ENCODE measurements around the gene CHTF8. TPM values are rescaled to one million over a fixed set of nuclear protein-coding genes. Genes with fewer than 3 reads are reported as not detected.

The CHTF8 gene
- total RNA-seq, 1 experiment from 2014 or later = 119 TPM

GRCh38 chr16:69115837-69116236, 16.6 kb downstream of the CHTF8 start:
- peaks cover 17% of the 10 kb centered on the region for H3K36me3 ChIP-seq (ENCODE audit: control insufficient read depth, insufficient read depth, low read length)
- no peaks in the 10 kb centered on the region for H3K9me3 ChIP-seq
- H3K4me3 ChIP-seq (ENCODE audit: low read depth, low read length) = no peak overlapping the region
- TF ChIP-seq, protein P1, sequence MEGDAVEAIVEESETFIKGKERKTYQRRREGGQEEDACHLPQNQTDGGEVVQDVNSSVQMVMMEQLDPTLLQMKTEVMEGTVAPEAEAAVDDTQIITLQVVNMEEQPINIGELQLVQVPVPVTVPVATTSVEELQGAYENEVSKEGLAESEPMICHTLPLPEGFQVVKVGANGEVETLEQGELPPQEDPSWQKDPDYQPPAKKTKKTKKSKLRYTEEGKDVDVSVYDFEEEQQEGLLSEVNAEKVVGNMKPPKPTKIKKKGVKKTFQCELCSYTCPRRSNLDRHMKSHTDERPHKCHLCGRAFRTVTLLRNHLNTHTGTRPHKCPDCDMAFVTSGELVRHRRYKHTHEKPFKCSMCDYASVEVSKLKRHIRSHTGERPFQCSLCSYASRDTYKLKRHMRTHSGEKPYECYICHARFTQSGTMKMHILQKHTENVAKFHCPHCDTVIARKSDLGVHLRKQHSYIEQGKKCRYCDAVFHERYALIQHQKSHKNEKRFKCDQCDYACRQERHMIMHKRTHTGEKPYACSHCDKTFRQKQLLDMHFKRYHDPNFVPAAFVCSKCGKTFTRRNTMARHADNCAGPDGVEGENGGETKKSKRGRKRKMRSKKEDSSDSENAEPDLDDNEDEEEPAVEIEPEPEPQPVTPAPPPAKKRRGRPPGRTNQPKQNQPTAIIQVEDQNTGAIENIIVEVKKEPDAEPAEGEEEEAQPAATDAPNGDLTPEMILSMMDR (IDR thresholded peaks at IDR 0.05; ENCODE audit: insufficient read depth in 1 of 2, low read depth in 1 of 2, low read length in 1 of 2, severe bottlenecking in 1 of 2, unreplicated experiment in 1 of 2) = no peak
- intact Hi-C loops (cut with micrococcal nuclease; ENCODE audit: unreplicated experiment) = no loop called here
- no peaks in the 10 kb centered on the region for H3K9me3 Mint-ChIP-seq (ENCODE audit: unreplicated experiment)
- POLR2A ChIA-PET = no interaction called here
- H3K36me3 Mint-ChIP-seq (ENCODE audit: insufficient read depth, unreplicated experiment) = peaks cover 36% of the 10 kb centered on the region
- BruUV-seq (replicated peaks) = no TSS peak
- CTCF ChIA-PET = interaction anchor here (1.0 to 2.0 kb wide), 2 partner anchors 10 to 132 kb away, joined by 4 to 5 read pairs; partner anchors contain the start of gene HAS3
- H3K4me1 Mint-ChIP-seq (ENCODE audit: low read depth, unreplicated experiment) = no peaks in the 10 kb centered on the region
- no peaks in the 10 kb centered on the region for H3K27me3 Mint-ChIP-seq (ENCODE audit: insufficient read depth, unreplicated experiment)
- H3K4me3 Mint-ChIP-seq (ENCODE audit: unreplicated experiment) = no peak overlapping the region
- H3K27me3 ChIP-seq (replicated peaks; ENCODE audit: control insufficient read depth, insufficient read depth, low read length) = no peaks in the 10 kb centered on the region
- H3K4me1 ChIP-seq = no peaks in the 10 kb centered on the region
- no peak overlapping the region for H3K27ac Mint-ChIP-seq (ENCODE audit: unreplicated experiment)
- DNase-seq = no peak

DNA sequence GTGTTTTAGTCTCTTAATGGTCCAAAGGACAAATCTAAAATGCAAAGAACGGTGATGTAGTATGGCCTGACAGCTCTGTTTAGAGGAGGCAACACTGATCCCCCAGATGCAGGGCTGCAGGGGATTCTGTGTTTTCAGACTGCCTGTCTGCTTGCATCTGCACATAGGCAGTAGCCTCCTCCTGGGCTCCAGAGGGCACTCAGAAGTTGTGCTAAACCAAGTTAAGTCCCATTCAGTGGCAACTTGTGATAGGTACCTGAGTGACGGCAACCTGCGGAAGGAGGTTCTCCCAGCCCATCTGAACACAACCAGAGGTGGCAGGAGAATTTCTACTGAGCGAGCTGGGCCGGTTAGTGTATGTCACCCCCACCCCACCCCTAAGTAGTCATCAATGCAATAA, 17.0 kb downstream of the CHTF8 start:
- Histone ChIP-seq H3K4me3 (ENCODE audit: low read depth, low read length) (no peak overlapping the region), H3K27me3 (replicated peaks; ENCODE audit: control insufficient read depth, insufficient read depth, low read length) (no peaks in the 10 kb centered on the region), H3K36me3 (ENCODE audit: control insufficient read depth, insufficient read depth, low read length) (peaks cover 14% of the 10 kb centered on the region), H3K4me1 (no peaks in the 10 kb centered on the region), H3K9me3 (no peaks in the 10 kb centered on the region)
- no peaks in the 10 kb centered on the region for H3K4me1 Mint-ChIP-seq (ENCODE audit: low read depth, unreplicated experiment)
- H3K36me3 Mint-ChIP-seq (ENCODE audit: insufficient read depth, unreplicated experiment) = peaks cover 32% of the 10 kb centered on the region
- DNase-seq = no peak
- CTCF ChIA-PET = interaction anchor here (0.6 to 2.0 kb wide), 3 partner anchors 10 to 375 kb away, joined by 4 to 15 read pairs (median 5); partner anchors contain the start of gene HAS3
- H3K27ac Mint-ChIP-seq (ENCODE audit: unreplicated experiment) = no peak overlapping the region
- TF ChIP-seq, protein P1 (IDR thresholded peaks at IDR 0.05; ENCODE audit: insufficient read depth in 1 of 2, low read depth in 1 of 2, low read length in 1 of 2, severe bottlenecking in 1 of 2, unreplicated experiment in 1 of 2) = no peak
- no peaks in the 10 kb centered on the region for H3K27me3 Mint-ChIP-seq (ENCODE audit: insufficient read depth, unreplicated experiment)
- POLR2A ChIA-PET = no interaction called here
- no TSS peak for BruUV-seq (replicated peaks)
- no peak overlapping the region for H3K4me3 Mint-ChIP-seq (ENCODE audit: unreplicated experiment)
- intact Hi-C loops (cut with micrococcal nuclease; ENCODE audit: unreplicated experiment) = no loop called here
- no peaks in the 10 kb centered on the region for H3K9me3 Mint-ChIP-seq (ENCODE audit: unreplicated experiment)

GRCh38 chr16:69114976-69115355, 17.4 kb downstream of the CHTF8 start:
- DNase-seq = no peak
- H3K36me3 ChIP-seq (ENCODE audit: control insufficient read depth, insufficient read depth, low read length) = peaks cover 14% of the 10 kb centered on the region
- Mint-ChIP-seq H3K27ac (ENCODE audit: unreplicated experiment) (no peak overlapping the region), H3K36me3 (ENCODE audit: insufficient read depth, unreplicated experiment) (peaks cover 28% of the 10 kb centered on the region), H3K4me3 (ENCODE audit: unreplicated experiment) (no peak overlapping the region), H3K9me3 (ENCODE audit: unreplicated experiment) (no peaks in the 10 kb centered on the region), H3K4me1 (ENCODE audit: low read depth, unreplicated experiment) (no peaks in the 10 kb centered on the region), H3K27me3 (ENCODE audit: insufficient read depth, unreplicated experiment) (no peaks in the 10 kb centered on the region)
- no peaks in the 10 kb centered on the region for H3K27me3 ChIP-seq (replicated peaks; ENCODE audit: control insufficient read depth, insufficient read depth, low read length)
- TF ChIP-seq, protein P1 (IDR thresholded peaks at IDR 0.05; ENCODE audit: insufficient read depth in 1 of 2, low read depth in 1 of 2, low read length in 1 of 2, severe bottlenecking in 1 of 2, unreplicated experiment in 1 of 2) = no peak
- H3K9me3 ChIP-seq = no peaks in the 10 kb centered on the region
- no peak overlapping the region for H3K4me3 ChIP-seq (ENCODE audit: low read depth, low read length)
- intact Hi-C loops (cut with micrococcal nuclease; ENCODE audit: unreplicated experiment) = no loop called here
- CTCF ChIA-PET = interaction anchor here (0.6 to 2.0 kb wide), 2 partner anchors 9 to 375 kb away, joined by 5 to 15 read pairs; partner anchors contain the start of gene HAS3
- H3K4me1 ChIP-seq = no peaks in the 10 kb centered on the region
- POLR2A ChIA-PET = no interaction called here
- no TSS peak for BruUV-seq (replicated peaks)

Measured in Caco-2 (cell line).